Activated naive CD8-positive, alpha-beta T cell treated with anti-CD3 and anti-CD28 coated beads for 36 hours (primary cell): ENCODE data around the gene PDCD7. TPM values are rescaled to one million over a fixed set of nuclear protein-coding genes. Genes with fewer than 3 reads are reported as not detected.
"Not testable (repeated sequence)": the region's sequence is repeated elsewhere in the genome, so short reads cannot be mapped to it uniquely, and the experiment has no call there.

Experiments
- DNase-seq: peaks from one replicate; pipeline ENCODE4 v3.0.0; 2021
- H3K27ac Mint-ChIP-seq: one replicate; pipeline ENCODE4 v1.8.0; 2022; ENCODE audit warnings: mild to moderate bottlenecking, moderate library complexity, mixed read lengths
- H3K27me3 Mint-ChIP-seq: one replicate; pipeline ENCODE4 v1.8.0; 2022; ENCODE audit warnings: mild to moderate bottlenecking, mixed read lengths
- H3K36me3 Mint-ChIP-seq: one replicate; pipeline ENCODE4 v1.8.0; 2021; ENCODE audit warnings: mild to moderate bottlenecking, mixed read lengths
- H3K4me1 Mint-ChIP-seq: one replicate; pipeline ENCODE4 v1.8.0; 2021; ENCODE audit warnings: mixed read lengths
- H3K4me3 Mint-ChIP-seq: one replicate; pipeline ENCODE4 v1.8.0; 2022; ENCODE audit warnings: mild to moderate bottlenecking, moderate library complexity, mixed read lengths
- H3K9me3 Mint-ChIP-seq: one replicate; pipeline ENCODE4 v1.8.0; 2022; ENCODE audit warnings: mixed read lengths
- total RNA-seq, 2 experiments: library from RNA; stranded (reverse); gene quantifications; one replicate each; pipeline ENCODE4 v1.2.3, GENCODE V29; 2021

The PDCD7 gene
- total RNA-seq, 2 experiments from 2014 or later, result 33.1 to 34.3 TPM

- Mint-ChIP-seq H3K4me1 (peaks cover 4% of the 10 kb centered on the region), H3K4me3 (no peak overlapping the region), H3K27me3 (no peaks in the 10 kb centered on the region), H3K9me3 (no peaks in the 10 kb centered on the region), H3K27ac (no peak overlapping the region), H3K36me3 (peaks cover 5% of the 10 kb centered on the region)
- DNase-seq, result no peak
Measured at GRCh38 chr15:65100442-65100841, 33.2 kb downstream of the PDCD7 start.

GRCh38 chr15:65099801-65100200 is 33.8 kb downstream of the PDCD7 start:
- H3K36me3 Mint-ChIP-seq, H3K27me3 Mint-ChIP-seq, H3K27ac Mint-ChIP-seq: not testable (repeated sequence)

GRCh38 chr15:65099336-65099735 is 34.3 kb downstream of the PDCD7 start:
- Mint-ChIP-seq H3K4me1 (peaks cover 4% of the 10 kb centered on the region), H3K27me3 (no peaks in the 10 kb centered on the region), H3K27ac (no peak overlapping the region), H3K4me3 (no peak overlapping the region), H3K9me3 (no peaks in the 10 kb centered on the region), H3K36me3 (peaks cover 5% of the 10 kb centered on the region)
- DNase-seq, result no peak

More at GRCh38 chr15:65099801-65100200, 33.8 kb downstream of the PDCD7 start:
- not testable (repeated sequence) for H3K4me1 Mint-ChIP-seq, DNase-seq, H3K4me3 Mint-ChIP-seq, H3K9me3 Mint-ChIP-seq

GRCh38 chr15:65097651-65098263 is 35.9 kb downstream of the PDCD7 start:
- peaks cover 5% of the 10 kb centered on the region for H3K36me3 Mint-ChIP-seq
- no peak overlapping the region for H3K27ac Mint-ChIP-seq
- H3K4me1 Mint-ChIP-seq, result peaks cover 4% of the 10 kb centered on the region
- no peaks in the 10 kb centered on the region for H3K9me3 Mint-ChIP-seq
- no peak overlapping the region for H3K4me3 Mint-ChIP-seq
- DNase-seq, result no peak
- no peaks in the 10 kb centered on the region for H3K27me3 Mint-ChIP-seq

- Mint-ChIP-seq H3K27ac (no peak overlapping the region), H3K36me3 (peaks cover 5% of the 10 kb centered on the region), H3K4me3 (no peak overlapping the region), H3K27me3 (no peaks in the 10 kb centered on the region), H3K9me3 (no peaks in the 10 kb centered on the region), H3K4me1 (peaks cover 4% of the 10 kb centered on the region)
- no peak for DNase-seq
Measured at GRCh38 chr15:65096481-65097385, 36.9 kb downstream of the PDCD7 start.

- Mint-ChIP-seq H3K36me3 (no peaks in the 10 kb centered on the region), H3K9me3 (no peaks in the 10 kb centered on the region), H3K27me3 (no peaks in the 10 kb centered on the region), H3K27ac (no peak overlapping the region), H3K4me1 (no peaks in the 10 kb centered on the region), H3K4me3 (no peak overlapping the region)
- no peak for DNase-seq
Measured at GRCh38 chr15:65095747-65096104, 37.9 kb downstream of the PDCD7 start.

- H3K4me3 Mint-ChIP-seq, result no peak overlapping the region
- no peaks in the 10 kb centered on the region for H3K36me3 Mint-ChIP-seq
- H3K27me3 Mint-ChIP-seq, result no peaks in the 10 kb centered on the region
- H3K4me1 Mint-ChIP-seq, result no peaks in the 10 kb centered on the region
- no peak for DNase-seq
- H3K9me3 Mint-ChIP-seq, result no peaks in the 10 kb centered on the region
- H3K27ac Mint-ChIP-seq, result no peak overlapping the region
Measured at GRCh38 chr15:65095011-65095746, 38.4 kb downstream of the PDCD7 start.

GRCh38 chr15:65094294-65094995 is 39.2 kb downstream of the PDCD7 start:
- H3K36me3 Mint-ChIP-seq, result no peaks in the 10 kb centered on the region
- no peaks in the 10 kb centered on the region for H3K9me3 Mint-ChIP-seq
- no peak overlapping the region for H3K4me3 Mint-ChIP-seq
- no peak overlapping the region for H3K27ac Mint-ChIP-seq
- no peak for DNase-seq
- no peaks in the 10 kb centered on the region for H3K4me1 Mint-ChIP-seq
- no peaks in the 10 kb centered on the region for H3K27me3 Mint-ChIP-seq

GRCh38 chr15:65093793-65094170 is 39.8 kb downstream of the PDCD7 start:
- not testable (repeated sequence) for H3K27me3 Mint-ChIP-seq, DNase-seq, H3K9me3 Mint-ChIP-seq, H3K36me3 Mint-ChIP-seq, H3K27ac Mint-ChIP-seq, H3K4me1 Mint-ChIP-seq, H3K4me3 Mint-ChIP-seq

GRCh38 chr15:65092911-65093792 is 40.5 kb downstream of the PDCD7 start:
- Mint-ChIP-seq H3K4me3 (no peak overlapping the region), H3K27ac (no peak overlapping the region), H3K27me3 (no peaks in the 10 kb centered on the region), H3K36me3 (no peaks in the 10 kb centered on the region), H3K4me1 (no peaks in the 10 kb centered on the region), H3K9me3 (no peaks in the 10 kb centered on the region)
- no peak for DNase-seq

GRCh38 chr15:65091946-65092770 is 41.5 kb downstream of the PDCD7 start:
- Mint-ChIP-seq H3K36me3 (no peaks in the 10 kb centered on the region), H3K27ac (no peak overlapping the region), H3K4me1 (no peaks in the 10 kb centered on the region), H3K9me3 (no peaks in the 10 kb centered on the region), H3K4me3 (no peak overlapping the region), H3K27me3 (no peaks in the 10 kb centered on the region)
- DNase-seq, result no peak

- no peak overlapping the region for H3K27ac Mint-ChIP-seq
- H3K4me3 Mint-ChIP-seq, result no peak overlapping the region
- DNase-seq, result no peak
- H3K4me1 Mint-ChIP-seq, result no peaks in the 10 kb centered on the region
- H3K27me3 Mint-ChIP-seq, result no peaks in the 10 kb centered on the region
- no peaks in the 10 kb centered on the region for H3K9me3 Mint-ChIP-seq
- no peaks in the 10 kb centered on the region for H3K36me3 Mint-ChIP-seq
Measured at GRCh38 chr15:65089206-65089824, 44.3 kb downstream of the PDCD7 start.

GRCh38 chr15:65088643-65089021 is 45.0 kb downstream of the PDCD7 start:
- no peak overlapping the region for H3K4me3 Mint-ChIP-seq
- no peaks in the 10 kb centered on the region for H3K4me1 Mint-ChIP-seq
- H3K27ac Mint-ChIP-seq, result no peak overlapping the region
- no peaks in the 10 kb centered on the region for H3K9me3 Mint-ChIP-seq
- DNase-seq, result no peak
- H3K27me3 Mint-ChIP-seq, result peaks cover 4% of the 10 kb centered on the region
- H3K36me3 Mint-ChIP-seq, result no peaks in the 10 kb centered on the region
